Adrenal gland (tissue), 12 donors: ENCODE results near the gene COL6A1. TPM values are rescaled to one million over a fixed set of nuclear protein-coding genes. Genes with fewer than 3 reads are reported as not detected.

Source experiments
- DNase-seq, 7 donors: peaks; one replicate each; pipeline ENCODE4 v3.0.0-alpha.2; 2019 to 2020
- H3K27ac ChIP-seq, 5 donors: fragments of 200-600 bp; sonication (generic) in 4 of 5; 1 replicate in 3 of 5; 2 replicates in 2 of 5; pipeline versions ENCODE4 v1.5.1 to v1.8.0; 2016 to 2020; ENCODE audit warnings: mild to moderate bottlenecking in 1 of 5
- H3K27me3 ChIP-seq: fragments of 200-600 bp; 2 replicates; pipeline ENCODE4 v1.8.0; 2021
- H3K36me3 ChIP-seq, 2 donors: fragments of 200-600 bp; replicated peaks in 1 of 2; 1 replicate in 1 of 2; 2 replicates in 1 of 2; pipeline versions ENCODE4 v1.5.1 to v1.8.0; 2018 to 2022
- H3K4me1 ChIP-seq, 2 donors: fragments of 200-600 bp; replicated peaks in 1 of 2; 1 replicate in 1 of 2; 2 replicates in 1 of 2; pipeline versions ENCODE4 v1.5.1 to v1.8.0; 2018 to 2021
- H3K4me3 ChIP-seq, 4 donors: fragments of 200-600 bp; sonication (generic) in 3 of 4; one replicate each; pipeline ENCODE4 v1.5.1; 2016 to 2018
- H3K9me3 ChIP-seq, 3 donors: fragments of 200-600 bp; sonication (generic) in 1 of 3; replicated peaks in 1 of 3; 1 replicate in 2 of 3; 2 replicates in 1 of 3; pipeline versions ENCODE4 v1.5.1 to v1.8.0; 2016 to 2021
- CTCF ChIP-seq, 6 experiments: fragments of 450-650 bp in 4 of 6; fragments of 200-600 bp in 2 of 6; sonication (generic) in 1 of 6; IDR thresholded peaks; 1 replicate in 5 of 6; 2 replicates in 1 of 6; pipeline versions ENCODE4 v1.5.1 to v1.8.0; 2016 to 2021; ENCODE audit warnings: antibody characterized with exemption in 6 of 6, mild to moderate bottlenecking in 2 of 6, moderate library complexity in 1 of 6
- POLR2A ChIP-seq, 2 donors: fragments of 450-650 bp; IDR thresholded peaks; one replicate each; pipeline ENCODE4 v1.6.1; 2017; ENCODE audit warnings: antibody characterized with exemption in 2 of 2, mild to moderate bottlenecking in 2 of 2, moderate library complexity in 1 of 2
- WGBS, 4 donors: extraction: QIAGEN DNeasy Blood & Tissue Kit in 2 of 4; methylation state at CpG; one replicate each; pipeline versions ENCODE4 v1.1.5 to v1.1.7; 2013 to 2017; 5-methylcytosine and 5-hydroxymethylcytosine counted together
- intact Hi-C, 2 donors: fragments of 100-400 bp; cut with DNase I; formaldehyde crosslinking; loops; one replicate each; pipeline versions ENCODE4 v1.14.1 to v1.15.0; 2022 to 2023
- polyA plus RNA-seq, 3 donors: library from polyadenylated mRNA; stranded (reverse); fragments of 200-250 nt in 2 of 3; fragments of 350-450 nt in 1 of 3; fragmentation: Illumina TruSeq in 1 of 3; extraction: RNeasy Lipid Tissue Mini Kit (QIAGEN cat#74804) in 1 of 3; gene quantifications; one replicate each; pipeline ENCODE4 v1.2.3, GENCODE V29; 2013 to 2014
- total RNA-seq, 9 donors: library from RNA; depleted of rRNA in 4 of 9; stranded (reverse); fragments of >200 nt in 4 of 9; fragments of 120-200 nt in 1 of 9; fragmentation: NEBNext Ultra II Directional in 1 of 9; extraction: Animal tissue kit (Norgen Biotek cat#: 25700) in 1 of 9; gene quantifications; one replicate each; pipeline versions ENCODE4 v1.1.0 to v1.2.4, GENCODE V29; 2013 to 2023
- donor health status: healthy with polysubstance abuse.
- donor health status: Bipolar disorder and iron deficiency.
- donor health status: DM: yes; HTN: yes; CAD: no.
- donor health status: DM: no; HTN: no; CAD: no.
- donor health status: DM: no; HTN: no; CAD: no.
- donor health status: DM: yes; HTN: yes; CAD: no.

The COL6A1 gene
- total and polyA plus RNA-seq, 12 donors: 22.3 to 490 (median 151) TPM

DNA sequence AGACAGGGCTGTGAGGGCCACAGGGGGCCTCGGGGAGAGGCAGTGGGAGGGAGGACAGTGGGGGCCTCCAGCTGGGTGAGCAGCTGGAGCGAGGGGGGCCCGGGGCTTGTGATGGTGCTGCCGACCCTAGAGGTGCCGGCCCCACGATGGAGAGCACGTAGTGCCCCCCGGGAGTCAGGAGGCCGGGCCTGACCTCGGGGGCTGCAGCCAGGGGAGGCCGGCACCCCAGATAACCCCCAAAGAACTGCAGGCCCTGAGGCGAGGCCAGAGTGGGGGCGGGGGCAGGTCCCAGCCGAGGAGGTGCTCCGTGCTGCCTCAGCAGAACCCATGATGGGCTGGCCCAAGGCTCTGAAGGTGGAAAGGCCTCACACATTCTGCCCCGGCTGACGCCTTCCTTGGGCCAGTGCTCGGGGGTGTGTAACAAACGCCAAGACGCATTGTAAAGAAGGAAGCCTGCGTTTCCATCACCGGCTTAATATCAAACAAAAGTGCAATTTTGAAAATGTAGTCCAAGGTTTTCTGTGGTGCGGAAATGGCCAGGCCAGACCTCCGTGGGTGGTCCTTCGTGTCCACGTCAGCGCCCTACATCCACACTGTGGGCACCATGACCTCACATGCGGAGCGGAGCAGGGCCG lies 55.2 kb downstream of the COL6A1 start:
- DNase-seq: no peak
- TF ChIP-seq CTCF (IDR thresholded peaks at IDR 0.05) (no peak), POLR2A (IDR thresholded peaks at IDR 0.05) (no peak)
- 83 to 90% (median 85%) methylated on average over 17 to 30 of the region's 30 CpGs for WGBS, 4 donors
- Histone ChIP-seq H3K4me3 (no peak overlapping the region), H3K36me3 (no peaks in the 10 kb centered on the region), H3K4me1 (peaks cover 0 to 11% of the 10 kb centered on the region in 2 donors), H3K27ac (peak overlapping the region in 2 of 5 donors; percentile 38 to 59), H3K9me3 (no peaks in the 10 kb centered on the region), H3K27me3 (no peaks in the 10 kb centered on the region)
- intact Hi-C loops: no loop called here

- no peaks in the 10 kb centered on the region for H3K27me3 ChIP-seq
- DNase-seq: no peak
- intact Hi-C loops: no loop called here
- no peaks in the 10 kb centered on the region for H3K9me3 ChIP-seq
- WGBS, 4 donors: 92 to 96% (median 94%) methylated on average over 33 to 52 of the region's 52 CpGs
- TF ChIP-seq CTCF (IDR thresholded peaks at IDR 0.05) (no peak), POLR2A (IDR thresholded peaks at IDR 0.05) (no peak)
- peaks cover 0 to 11% of the 10 kb centered on the region in 2 donors for H3K4me1 ChIP-seq
- no peak overlapping the region for H3K4me3 ChIP-seq
- peak overlapping the region in 2 of 5 donors; percentile 49 to 51 for H3K27ac ChIP-seq
- H3K36me3 ChIP-seq: no peaks in the 10 kb centered on the region
Measured at GRCh38 chr21:46037331-46038325, 56.1 kb downstream of the COL6A1 start.

DNA sequence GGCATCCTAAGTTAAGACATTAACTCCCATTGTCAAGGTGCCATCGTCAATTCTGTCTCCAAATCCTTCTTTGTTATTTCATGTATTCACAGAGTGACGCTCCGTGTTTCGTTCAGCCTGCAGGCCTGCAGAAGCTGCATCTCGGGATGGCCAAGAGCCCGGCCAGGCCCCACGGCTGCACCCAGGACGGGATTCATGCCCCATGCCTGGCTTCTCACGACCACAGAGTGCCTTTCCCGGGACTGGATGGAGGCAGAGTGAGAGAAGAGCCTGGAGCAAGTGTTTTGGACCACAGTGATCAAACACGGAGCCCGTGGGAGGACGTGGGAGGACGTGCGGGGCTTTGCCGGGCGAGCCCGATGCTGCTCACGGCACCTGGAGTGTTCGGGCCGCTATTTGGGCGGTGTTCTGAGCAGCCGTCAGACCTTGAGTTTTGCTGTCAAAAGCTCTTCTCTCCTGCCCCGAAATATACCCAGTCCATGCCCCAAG lies 56.8 kb downstream of the COL6A1 start:
- no peaks in the 10 kb centered on the region for H3K9me3 ChIP-seq
- TF ChIP-seq CTCF (IDR thresholded peaks at IDR 0.05): no peak
- TF ChIP-seq POLR2A (IDR thresholded peaks at IDR 0.05): no peak
- WGBS, 4 donors: 69 to 88% (median 78%) methylated on average over 18 to 24 of the region's 24 CpGs
- H3K4me3 ChIP-seq: no peak overlapping the region
- H3K27ac ChIP-seq: peak overlapping the region in 2 of 5 donors; percentile 49 to 51
- H3K27me3 ChIP-seq: no peaks in the 10 kb centered on the region
- no peak for DNase-seq
- no peaks in the 10 kb centered on the region for H3K36me3 ChIP-seq
- intact Hi-C loops: no loop called here
- H3K4me1 ChIP-seq: peaks cover 0 to 11% of the 10 kb centered on the region in 2 donors

GRCh38 chr21:46038871-46039397 lies 57.4 kb downstream of the COL6A1 start:
- H3K9me3 ChIP-seq: no peaks in the 10 kb centered on the region
- no peak overlapping the region for H3K4me3 ChIP-seq
- 24 to 54% (median 41%) methylated on average over 7 to 23 of the region's 23 CpGs for WGBS, 4 donors
- intact Hi-C loops: no loop called here
- H3K27me3 ChIP-seq: no peaks in the 10 kb centered on the region
- peak; percentile 49 to 90 (median 69) for DNase-seq
- peak overlapping the region in 2 of 5 donors; percentile 49 to 51 for H3K27ac ChIP-seq
- H3K4me1 ChIP-seq: peaks cover 0 to 11% of the 10 kb centered on the region in 2 donors
- no peaks in the 10 kb centered on the region for H3K36me3 ChIP-seq
- TF ChIP-seq CTCF (IDR thresholded peaks at IDR 0.05) (no peak), POLR2A (IDR thresholded peaks at IDR 0.05) (no peak)
